Measurements from ENCODE around the gene CIROP. TPM values are rescaled to one million over a fixed set of nuclear protein-coding genes. Genes with fewer than 3 reads are reported as not detected.

CIROP gene
- total and polyA plus RNA-seq, 9 of the 15 experiments (the other 6 are each of a cell fraction or from before 2014, with no cell fraction given) = not detected

GRCh38 chr14:23124337-23124954 lies 19.7 kb upstream of the CIROP start (continued):
- TF ChIP-seq RBM25 (IDR thresholded peaks at IDR 0.05; ENCODE audit: low read depth, low read length, severe bottlenecking) = no peak
- no peak for TF ChIP-seq ZNF511 (CRISPR knock-in tag; IDR thresholded peaks at IDR 0.05)
- TF ChIP-seq HDAC8 (tag; IDR thresholded peaks at IDR 0.05) = no peak
- TF ChIP-seq SMARCB1 (IDR thresholded peaks at IDR 0.05; ENCODE audit: insufficient read length, low read depth) = no peak
- TF ChIP-seq, protein P1, sequence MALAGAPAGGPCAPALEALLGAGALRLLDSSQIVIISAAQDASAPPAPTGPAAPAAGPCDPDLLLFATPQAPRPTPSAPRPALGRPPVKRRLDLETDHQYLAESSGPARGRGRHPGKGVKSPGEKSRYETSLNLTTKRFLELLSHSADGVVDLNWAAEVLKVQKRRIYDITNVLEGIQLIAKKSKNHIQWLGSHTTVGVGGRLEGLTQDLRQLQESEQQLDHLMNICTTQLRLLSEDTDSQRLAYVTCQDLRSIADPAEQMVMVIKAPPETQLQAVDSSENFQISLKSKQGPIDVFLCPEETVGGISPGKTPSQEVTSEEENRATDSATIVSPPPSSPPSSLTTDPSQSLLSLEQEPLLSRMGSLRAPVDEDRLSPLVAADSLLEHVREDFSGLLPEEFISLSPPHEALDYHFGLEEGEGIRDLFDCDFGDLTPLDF (CRISPR knock-in tag; IDR thresholded peaks at IDR 0.05) = no peak
- TF ChIP-seq NCOR1 (IDR thresholded peaks at IDR 0.05) = peak; percentile 49; the same call in 1 of the 2 replicates
- TF ChIP-seq EGR1 (conservative IDR thresholded peaks at IDR 0.05) = no peak
- TF ChIP-seq ELF2 (CRISPR knock-in tag; IDR thresholded peaks at IDR 0.05) = no peak
- TF ChIP-seq, protein P2, sequence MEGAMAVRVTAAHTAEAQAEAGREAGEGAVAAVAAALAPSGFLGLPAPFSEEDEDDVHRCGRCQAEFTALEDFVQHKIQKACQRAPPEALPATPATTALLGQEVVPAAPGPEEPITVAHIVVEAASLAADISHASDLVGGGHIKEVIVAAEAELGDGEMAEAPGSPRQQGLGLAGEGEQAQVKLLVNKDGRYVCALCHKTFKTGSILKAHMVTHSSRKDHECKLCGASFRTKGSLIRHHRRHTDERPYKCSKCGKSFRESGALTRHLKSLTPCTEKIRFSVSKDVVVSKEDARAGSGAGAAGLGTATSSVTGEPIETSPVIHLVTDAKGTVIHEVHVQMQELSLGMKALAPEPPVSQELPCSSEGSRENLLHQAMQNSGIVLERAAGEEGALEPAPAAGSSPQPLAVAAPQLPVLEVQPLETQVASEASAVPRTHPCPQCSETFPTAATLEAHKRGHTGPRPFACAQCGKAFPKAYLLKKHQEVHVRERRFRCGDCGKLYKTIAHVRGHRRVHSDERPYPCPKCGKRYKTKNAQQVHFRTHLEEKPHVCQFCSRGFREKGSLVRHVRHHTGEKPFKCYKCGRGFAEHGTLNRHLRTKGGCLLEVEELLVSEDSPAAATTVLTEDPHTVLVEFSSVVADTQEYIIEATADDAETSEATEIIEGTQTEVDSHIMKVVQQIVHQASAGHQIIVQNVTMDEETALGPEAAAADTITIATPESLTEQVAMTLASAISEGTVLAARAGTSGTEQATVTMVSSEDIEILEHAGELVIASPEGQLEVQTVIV (CRISPR knock-in tag; IDR thresholded peaks at IDR 0.05; ENCODE audit: borderline replicate concordance) = no peak
- TF ChIP-seq ELF1 (tag; IDR thresholded peaks at IDR 0.05) = no peak
- no peak for TF ChIP-seq NFIC (IDR thresholded peaks at IDR 0.05)
- TF ChIP-seq NFE2L1 (tag; IDR thresholded peaks at IDR 0.05; ENCODE audit: borderline replicate concordance, low read depth) = no peak
- no peak for TF ChIP-seq ZNF217 (CRISPR knock-in tag; IDR thresholded peaks at IDR 0.05)
- TF ChIP-seq TAL1 (IDR thresholded peaks at IDR 0.05) = peak; percentile 47
- TF ChIP-seq CHD2 (IDR thresholded peaks at IDR 0.05; ENCODE audit: low read depth, low read length) = no peak
- peak; percentile 30; the same call in 1 of the 2 replicates for TF ChIP-seq EP300 (IDR thresholded peaks at IDR 0.05; ENCODE audit: low read length)
- TF ChIP-seq SIN3A (IDR thresholded peaks at IDR 0.05; ENCODE audit: borderline replicate concordance in 2 of 2, control insufficient read depth in 1 of 2, low read depth in 2 of 2, low read length in 2 of 2) = no peak
- no peak for TF ChIP-seq SMAD3 (CRISPR knock-in tag; conservative IDR thresholded peaks at IDR 0.05)
- TF ChIP-seq MAFF (IDR thresholded peaks at IDR 0.05; ENCODE audit: low read length) = no peak
- TF ChIP-seq MAFK (IDR thresholded peaks at IDR 0.05; ENCODE audit: low read length) = no peak
- TF ChIP-seq, protein P3, sequence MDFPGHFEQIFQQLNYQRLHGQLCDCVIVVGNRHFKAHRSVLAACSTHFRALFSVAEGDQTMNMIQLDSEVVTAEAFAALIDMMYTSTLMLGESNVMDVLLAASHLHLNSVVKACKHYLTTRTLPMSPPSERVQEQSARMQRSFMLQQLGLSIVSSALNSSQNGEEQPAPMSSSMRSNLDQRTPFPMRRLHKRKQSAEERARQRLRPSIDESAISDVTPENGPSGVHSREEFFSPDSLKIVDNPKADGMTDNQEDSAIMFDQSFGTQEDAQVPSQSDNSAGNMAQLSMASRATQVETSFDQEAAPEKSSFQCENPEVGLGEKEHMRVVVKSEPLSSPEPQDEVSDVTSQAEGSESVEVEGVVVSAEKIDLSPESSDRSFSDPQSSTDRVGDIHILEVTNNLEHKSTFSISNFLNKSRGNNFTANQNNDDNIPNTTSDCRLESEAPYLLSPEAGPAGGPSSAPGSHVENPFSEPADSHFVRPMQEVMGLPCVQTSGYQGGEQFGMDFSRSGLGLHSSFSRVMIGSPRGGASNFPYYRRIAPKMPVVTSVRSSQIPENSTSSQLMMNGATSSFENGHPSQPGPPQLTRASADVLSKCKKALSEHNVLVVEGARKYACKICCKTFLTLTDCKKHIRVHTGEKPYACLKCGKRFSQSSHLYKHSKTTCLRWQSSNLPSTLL (IDR thresholded peaks at IDR 0.05) = no peak
- peak; percentile 66 for TF ChIP-seq TCF3 (CRISPR knock-in tag; IDR thresholded peaks at IDR 0.05)
- TF ChIP-seq MEF2D (tag; conservative IDR thresholded peaks at IDR 0.05; ENCODE audit: low read depth) = no peak
- no peak for TF ChIP-seq LARP7 (IDR thresholded peaks at IDR 0.05)

Measured in K562 (cell line).